B cell (primary cell): ENCODE data around the gene TRIP13. TPM values are rescaled to one million over a fixed set of nuclear protein-coding genes. Genes with fewer than 3 reads are reported as not detected.

Experiments used
- ATAC-seq: fragments of 200-7000 bp; cut with Tn5 transposase; one replicate; pipeline ENCODE4 v1.10.0; 2021; ENCODE audit warnings: low read depth, mild to moderate bottlenecking, moderate number of reproducible peaks, moderate library complexity
- CTCF ChIA-PET: fragments of 350-600 bp; sonication (Branson Sonifier 250); formaldehyde crosslinking; loops from one replicate; lab custom pipeline; 2021; ENCODE audit warnings: antibody characterized with exemption, inconsistent platforms; lab: Charles Lee
- POLR2A ChIA-PET: fragments of 350-600 bp; sonication (Branson Sonifier 250); formaldehyde crosslinking; loops from one replicate; lab custom pipeline; 2021; ENCODE audit warnings: antibody characterized with exemption; lab: Charles Lee
- DNase-seq: peaks from one replicate; pipeline ENCODE4 v3.0.0; 2013
- H2AFZ ChIP-seq: 2 replicates; pipeline ENCODE4 v1.6.1; 2012; ENCODE audit warnings: mild to moderate bottlenecking, low read depth, low read length; ENCODE audit not compliant: insufficient read depth, poor library complexity, severe bottlenecking
- H3K27ac ChIP-seq, 2 donors: 1 replicate in 1 of 2; 2 replicates in 1 of 2; pipeline ENCODE4 v1.5.1; 2012 to 2013; ENCODE audit warnings: low read length in 2 of 2, mild to moderate bottlenecking in 2 of 2, moderate library complexity in 1 of 2
- H3K27me3 ChIP-seq, 4 experiments: fragments of 200-600 bp in 1 of 4; sonication (generic) in 1 of 4; replicated peaks in 1 of 4; 1 replicate in 2 of 4; 2 replicates in 2 of 4; pipeline versions ENCODE4 v1.6.1 to v1.7.0; 2013 to 2016; ENCODE audit warnings: low read length in 3 of 4, mild to moderate bottlenecking in 2 of 4, mixed read lengths in 1 of 4, moderate library complexity in 1 of 4; ENCODE audit not compliant: insufficient read depth in 4 of 4, control insufficient read depth in 3 of 4; ENCODE audit errors: control extremely low read depth in 1 of 4
- H3K36me3 ChIP-seq, 2 experiments: replicated peaks in 1 of 2; 1 replicate in 1 of 2; 2 replicates in 1 of 2; pipeline versions ENCODE4 v1.6.1 to v1.7.1; 2013; ENCODE audit warnings: low read length in 1 of 2; ENCODE audit not compliant: insufficient read depth in 2 of 2, control insufficient read depth in 1 of 2; ENCODE audit errors: control extremely low read depth in 1 of 2, extremely low read depth in 1 of 2
- H3K4me1 ChIP-seq, 2 donors: fragments of 200-600 bp in 1 of 2; sonication (generic) in 1 of 2; 1 replicate in 1 of 2; 2 replicates in 1 of 2; pipeline versions ENCODE4 v1.5.1 to v1.6.1; 2013 to 2017; ENCODE audit warnings: low read length in 2 of 2; ENCODE audit not compliant: control insufficient read depth in 2 of 2, insufficient read depth in 2 of 2
- H3K4me2 ChIP-seq: replicated peaks from 2 replicates; pipeline ENCODE3; 2012; ENCODE audit warnings: mild to moderate bottlenecking, low read depth, low read length; ENCODE audit not compliant: poor library complexity, severe bottlenecking
- H3K4me3 ChIP-seq, 5 experiments: fragments of 200-600 bp in 1 of 5; sonication (generic) in 1 of 5; 1 replicate in 3 of 5; 2 replicates in 2 of 5; pipeline versions ENCODE4 v1.5.1 to v1.7.0; 2011 to 2016; ENCODE audit warnings: low read length in 4 of 5, mild to moderate bottlenecking in 4 of 5, low read depth in 2 of 5, control low read depth in 1 of 5, moderate library complexity in 1 of 5; ENCODE audit not compliant: insufficient read depth in 1 of 5; ENCODE audit errors: control extremely low read depth in 1 of 5, extremely low read depth in 1 of 5
- H3K79me2 ChIP-seq: fragments of 200-600 bp; sonication (generic); one replicate; pipeline ENCODE4 v1.6.0; 2016; ENCODE audit warnings: low read length; ENCODE audit not compliant: control insufficient read depth, insufficient read depth
- H3K9ac ChIP-seq: fragments of 200-600 bp; sonication (generic); 2 replicates; pipeline ENCODE4 v1.6.1; 2017; ENCODE audit warnings: mild to moderate bottlenecking, low read length, moderate library complexity
- H3K9me3 ChIP-seq, 3 donors: one replicate each; pipeline versions ENCODE4 v1.6.1 to v1.7.1; 2013; ENCODE audit warnings: low read length in 2 of 3; ENCODE audit not compliant: control insufficient read depth in 2 of 3, insufficient read depth in 1 of 3; ENCODE audit errors: control extremely low read depth in 1 of 3
- H4K20me1 ChIP-seq: 2 replicates; pipeline ENCODE4 v1.6.0; 2012; ENCODE audit warnings: mild to moderate bottlenecking, low read length; ENCODE audit not compliant: insufficient read depth, control insufficient read depth, poor library complexity, severe bottlenecking
- H3K27ac Mint-ChIP-seq: one replicate; pipeline ENCODE4 v1.8.0; 2021; ENCODE audit warnings: mixed read lengths
- H3K27me3 Mint-ChIP-seq: one replicate; pipeline ENCODE4 v1.8.0; 2021; ENCODE audit warnings: mixed read lengths
- H3K4me1 Mint-ChIP-seq: one replicate; pipeline ENCODE4 v1.8.0; 2021; ENCODE audit warnings: mixed read lengths
- H3K4me3 Mint-ChIP-seq: one replicate; pipeline ENCODE4 v1.8.0; 2021; ENCODE audit warnings: mixed read lengths
- H3K9me3 Mint-ChIP-seq: one replicate; pipeline ENCODE4 v1.8.0; 2022; ENCODE audit warnings: mixed read lengths; ENCODE audit not compliant: insufficient read depth
- EZH2 ChIP-seq: IDR thresholded peaks from 2 replicates; pipeline ENCODE4 v1.6.1; 2012; ENCODE audit warnings: borderline replicate concordance, low read depth, mild to moderate bottlenecking, moderate library complexity, low read length; ENCODE audit not compliant: insufficient read depth, poor library complexity, severe bottlenecking
- WGBS: methylation state at CpG from one replicate; pipeline ENCODE4 v1.1.5; 2013; ENCODE audit warnings: missing lambda C conversion rate; ENCODE audit not compliant: insufficient coverage; 5-methylcytosine and 5-hydroxymethylcytosine counted together
- intact Hi-C: fragments of 100-400 bp; cut with micrococcal nuclease; formaldehyde crosslinking; loops from one replicate; pipeline ENCODE4 v1.10.0; 2022
- polyA plus RNA-seq: library from polyadenylated mRNA; depleted of rRNA; stranded (reverse); fragments of >200 nt; gene quantifications from 2 replicates; pipeline ENCODE4 v1.2.3, GENCODE V29; 2012
- total RNA-seq, 2 donors: library from RNA; stranded (reverse); fragments of 120-200 nt in 1 of 2; gene quantifications; 1 replicate in 1 of 2; 2 replicates in 1 of 2; pipeline versions ENCODE4 v1.2.3 to v1.2.4, GENCODE V29; 2013 to 2022
- TF ChIP-seq, protein P1 (sequence below): fragments of 200-600 bp; IDR thresholded peaks from one replicate; pipeline ENCODE4 v1.8.0; 2022; ENCODE audit warnings: antibody characterized with exemption, mild to moderate bottlenecking

Gene TRIP13
- total and polyA plus RNA-seq, 2 donors (not counting 1 experiment from before 2014, with no cell fraction given): 0.63 to 1.1 TPM

DNA sequence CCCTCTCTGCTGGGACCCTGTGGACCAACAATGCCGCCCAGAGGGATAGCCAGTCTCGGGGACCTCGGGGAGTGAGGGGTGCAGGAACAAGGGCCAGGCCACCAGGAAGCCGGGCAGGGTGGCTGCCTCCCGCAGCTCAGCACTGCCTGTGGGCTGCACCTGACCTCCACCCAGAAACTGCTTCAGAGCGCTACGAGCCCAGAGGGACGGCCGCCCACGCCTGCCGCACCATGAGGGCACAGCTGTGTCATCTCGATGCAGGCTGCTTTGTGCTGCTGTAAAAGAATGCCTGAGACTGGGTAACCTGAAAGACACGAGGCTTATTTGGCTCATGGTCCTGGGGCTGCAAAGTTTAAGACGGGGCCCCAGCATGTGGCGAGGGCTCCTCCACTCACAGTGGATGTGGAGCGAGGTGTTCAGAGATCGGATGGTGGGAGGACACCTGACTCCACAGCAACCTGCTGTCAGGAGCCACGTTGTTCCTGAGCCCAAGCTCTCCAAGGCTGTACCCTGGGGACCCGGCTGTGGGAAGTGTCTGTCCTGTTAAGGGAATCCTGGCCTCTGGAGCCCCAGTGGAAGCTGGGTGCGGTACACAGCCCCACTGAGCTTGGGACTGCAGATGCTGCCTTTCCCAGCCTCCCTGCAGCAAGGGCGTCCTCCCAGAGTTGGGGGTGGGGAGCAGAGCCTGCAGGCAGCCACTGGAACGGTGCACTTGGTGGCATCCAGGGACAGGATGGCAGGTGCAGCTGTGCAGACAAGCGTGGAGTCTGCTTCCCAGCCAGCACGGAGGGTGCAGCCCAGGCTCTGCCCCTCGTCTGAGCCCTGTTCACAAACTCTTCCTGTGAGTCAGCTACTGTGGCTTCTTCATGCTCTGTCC, 30.1 kb upstream of the TRIP13 start:
- POLR2A ChIA-PET: no interaction called here
- no peaks in the 10 kb centered on the region for H3K4me1 ChIP-seq
- H4K20me1 ChIP-seq: no peaks in the 10 kb centered on the region
- no peaks in the 10 kb centered on the region for H3K79me2 ChIP-seq
- H3K4me1 Mint-ChIP-seq: no peaks in the 10 kb centered on the region
- peaks cover 0 to 50% of the 10 kb centered on the region in 2 experiments for H3K36me3 ChIP-seq
- DNase-seq (no peak), ATAC-seq (no peak)
- no peak overlapping the region for H2AFZ ChIP-seq
- no peaks in the 10 kb centered on the region for H3K27me3 ChIP-seq
- H3K9ac ChIP-seq: no peak overlapping the region
- peaks cover 0 to 6% (median 0%) of the 10 kb centered on the region in 3 donors for H3K9me3 ChIP-seq
- H3K4me2 ChIP-seq: no peak overlapping the region
- TF ChIP-seq EZH2: no peak
- TF ChIP-seq, protein P1, sequence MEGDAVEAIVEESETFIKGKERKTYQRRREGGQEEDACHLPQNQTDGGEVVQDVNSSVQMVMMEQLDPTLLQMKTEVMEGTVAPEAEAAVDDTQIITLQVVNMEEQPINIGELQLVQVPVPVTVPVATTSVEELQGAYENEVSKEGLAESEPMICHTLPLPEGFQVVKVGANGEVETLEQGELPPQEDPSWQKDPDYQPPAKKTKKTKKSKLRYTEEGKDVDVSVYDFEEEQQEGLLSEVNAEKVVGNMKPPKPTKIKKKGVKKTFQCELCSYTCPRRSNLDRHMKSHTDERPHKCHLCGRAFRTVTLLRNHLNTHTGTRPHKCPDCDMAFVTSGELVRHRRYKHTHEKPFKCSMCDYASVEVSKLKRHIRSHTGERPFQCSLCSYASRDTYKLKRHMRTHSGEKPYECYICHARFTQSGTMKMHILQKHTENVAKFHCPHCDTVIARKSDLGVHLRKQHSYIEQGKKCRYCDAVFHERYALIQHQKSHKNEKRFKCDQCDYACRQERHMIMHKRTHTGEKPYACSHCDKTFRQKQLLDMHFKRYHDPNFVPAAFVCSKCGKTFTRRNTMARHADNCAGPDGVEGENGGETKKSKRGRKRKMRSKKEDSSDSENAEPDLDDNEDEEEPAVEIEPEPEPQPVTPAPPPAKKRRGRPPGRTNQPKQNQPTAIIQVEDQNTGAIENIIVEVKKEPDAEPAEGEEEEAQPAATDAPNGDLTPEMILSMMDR: no peak
- no peak overlapping the region for H3K4me3 ChIP-seq
- intact Hi-C loops: no loop called here
- no peaks in the 10 kb centered on the region for H3K9me3 Mint-ChIP-seq
- H3K4me3 Mint-ChIP-seq: no peak overlapping the region
- no peak overlapping the region for H3K27ac ChIP-seq
- H3K27ac Mint-ChIP-seq: no peak overlapping the region
- WGBS: 85% methylated on average over 25 of the region's 25 CpGs
- no peaks in the 10 kb centered on the region for H3K27me3 Mint-ChIP-seq
- CTCF ChIA-PET: no interaction called here

DNA sequence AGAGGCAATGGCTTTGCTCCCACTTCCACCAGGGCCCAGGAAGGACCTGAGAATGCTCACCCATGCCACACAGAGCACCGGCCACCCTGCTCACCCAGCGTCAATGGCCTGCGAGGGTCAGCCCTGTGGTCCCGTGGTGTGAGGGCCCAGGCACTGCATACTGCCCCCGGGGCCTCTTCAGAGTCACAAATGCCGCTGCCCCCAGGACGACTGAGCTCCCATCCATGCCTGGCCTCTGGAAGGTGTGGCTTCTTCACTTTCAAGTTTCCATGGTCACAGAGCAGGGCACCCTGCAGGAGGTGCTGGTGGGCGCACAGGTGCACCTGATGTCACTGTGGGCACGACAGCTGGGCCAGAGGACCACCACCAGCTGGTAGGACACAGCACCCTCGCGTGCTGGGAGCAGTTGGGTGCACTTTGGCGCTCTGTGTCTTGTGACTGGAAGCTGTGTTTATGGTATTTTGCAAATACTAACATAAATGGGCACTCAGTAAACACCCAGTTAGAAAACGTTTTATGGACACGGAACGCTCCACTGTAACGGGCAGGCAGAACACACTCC, 29.4 kb upstream of the TRIP13 start:
- Histone ChIP-seq H3K27me3 (no peaks in the 10 kb centered on the region), H3K4me3 (no peak overlapping the region), H3K27ac (no peak overlapping the region), H2AFZ (no peak overlapping the region), H3K9ac (no peak overlapping the region), H4K20me1 (no peaks in the 10 kb centered on the region), H3K4me2 (no peak overlapping the region), H3K36me3 (peaks cover 0 to 56% of the 10 kb centered on the region in 2 experiments), H3K9me3 (peaks cover 0 to 6% (median 0%) of the 10 kb centered on the region in 3 donors), H3K79me2 (no peaks in the 10 kb centered on the region), H3K4me1 (no peaks in the 10 kb centered on the region)
- no peak for ATAC-seq
- intact Hi-C loops: no loop called here
- WGBS: 94% methylated on average over 15 of the region's 16 CpGs
- Mint-ChIP-seq H3K27ac (no peak overlapping the region), H3K4me3 (no peak overlapping the region), H3K9me3 (no peaks in the 10 kb centered on the region), H3K4me1 (no peaks in the 10 kb centered on the region), H3K27me3 (no peaks in the 10 kb centered on the region)
- TF ChIP-seq EZH2: no peak
- TF ChIP-seq, protein P1: no peak
- DNase-seq: no peak
- ChIA-PET POLR2A (no interaction called here), CTCF (no interaction called here)
